Measurements from ENCODE around the gene DBF4B.
"Not testable (repeated sequence)": the region's sequence is repeated elsewhere in the genome, so short reads cannot be mapped to it uniquely, and the experiment has no call there.

The DBF4B gene

GRCh38 chr17:44688675-44689476 is 19.6 kb upstream of the DBF4B start:
- no peak for DNase-seq (ENCODE audit: extremely low spot score)
- CTCF ChIA-PET: interaction anchor here (0.6 to 1.2 kb wide), 3 partner anchors 15 to 302 kb away, joined by 3 read pairs; no protein-coding TSS in a partner anchor
- POLR2A ChIA-PET: interaction anchor here (0.7 to 4.9 kb wide), 5 partner anchors 19 to 469 kb away, joined by 3 to 59 read pairs (median 3); partner anchors contain the start of genes DBF4B and UBTF
- TF ChIP-seq FOXM1 (IDR thresholded peaks at IDR 0.05; ENCODE audit: borderline replicate concordance) (no peak), CTBP1 (IDR thresholded peaks at IDR 0.05; ENCODE audit: borderline replicate concordance) (no peak), SUZ12 (IDR thresholded peaks at IDR 0.05) (no peak), LEF1 (IDR thresholded peaks at IDR 0.05; ENCODE audit: borderline replicate concordance) (no peak), ARNT (IDR thresholded peaks at IDR 0.05) (no peak), SP1 (IDR thresholded peaks at IDR 0.05) (no peak), BHLHE40 (IDR thresholded peaks at IDR 0.05; ENCODE audit: borderline replicate concordance) (no peak), HDGF (IDR thresholded peaks at IDR 0.05; ENCODE audit: borderline replicate concordance) (no peak), ZNF384 (IDR thresholded peaks at IDR 0.05) (no peak)

- ChIA-PET CTCF (interaction anchor here (0.6 to 0.9 kb wide), 2 partner anchors 14 to 113 kb away, joined by 3 read pairs; no protein-coding TSS in a partner anchor), POLR2A (interaction anchor here (0.6 to 4.9 kb wide), 10 partner anchors 8 to 470 kb away, joined by 3 to 59 read pairs (median 3); partner anchors contain the start of genes DBF4B and UBTF)
- DNase-seq (ENCODE audit: extremely low spot score): peak; percentile 95
- no peak for TF ChIP-seq TARDBP (IDR thresholded peaks at IDR 0.05)
- no peak for TF ChIP-seq PKNOX1 (IDR thresholded peaks at IDR 0.05)
- no peak for TF ChIP-seq SP1 (IDR thresholded peaks at IDR 0.05)
- TF ChIP-seq FOXK2 (IDR thresholded peaks at IDR 0.05): no peak
- no peak for TF ChIP-seq BHLHE40 (IDR thresholded peaks at IDR 0.05; ENCODE audit: borderline replicate concordance)
- TF ChIP-seq CTBP1 (IDR thresholded peaks at IDR 0.05; ENCODE audit: borderline replicate concordance): no peak
- no peak for TF ChIP-seq HDGF (IDR thresholded peaks at IDR 0.05; ENCODE audit: borderline replicate concordance)
- TF ChIP-seq L3MBTL2 (conservative IDR thresholded peaks at IDR 0.05): peak; percentile 87
- TF ChIP-seq ZNF384 (IDR thresholded peaks at IDR 0.05): no peak
- TF ChIP-seq FOXA1 (IDR thresholded peaks at IDR 0.05): no peak
- no peak for TF ChIP-seq NFRKB (IDR thresholded peaks at IDR 0.05)
- TF ChIP-seq SUZ12 (IDR thresholded peaks at IDR 0.05): no peak
- peak; percentile 61 for TF ChIP-seq ELF4 (IDR thresholded peaks at IDR 0.05)
Measured at GRCh38 chr17:44689477-44690217, 18.8 kb upstream of the DBF4B start, which contains the start of gene CCDC43. Gene CCDC43 (minus strand): TSS chr17:44689776. CDS start chr17:44689753, 23 bp downstream.

GRCh38 chr17:44690746-44691306 is 17.6 kb upstream of the DBF4B start:
- CTCF ChIA-PET: interaction anchor here (0.7 to 1.6 kb wide), 5 partner anchors 10 to 320 kb away, joined by 3 to 4 read pairs (median 4); no protein-coding TSS in a partner anchor
- DNase-seq (ENCODE audit: extremely low spot score): peak; percentile 23
- POLR2A ChIA-PET: interaction anchor here (1.2 to 4.9 kb wide), 2 partner anchors 17 to 21 kb away, joined by 4 to 59 read pairs; partner anchors contain the start of gene DBF4B

GRCh38 chr17:44693609-44694008 is 14.9 kb upstream of the DBF4B start:
- CTCF ChIA-PET: no interaction called here
- no peak for DNase-seq (ENCODE audit: extremely low spot score)
- TF ChIP-seq HDGF (IDR thresholded peaks at IDR 0.05; ENCODE audit: borderline replicate concordance): no peak
- no peak for TF ChIP-seq FOXM1 (IDR thresholded peaks at IDR 0.05; ENCODE audit: borderline replicate concordance)
- no peak for TF ChIP-seq FOXA1 (IDR thresholded peaks at IDR 0.05)
- TF ChIP-seq PKNOX1 (IDR thresholded peaks at IDR 0.05): no peak
- TF ChIP-seq LEF1 (IDR thresholded peaks at IDR 0.05; ENCODE audit: borderline replicate concordance): no peak
- no peak for TF ChIP-seq ARNT (IDR thresholded peaks at IDR 0.05)
- TF ChIP-seq L3MBTL2 (conservative IDR thresholded peaks at IDR 0.05): no peak
- no peak for TF ChIP-seq SP1 (IDR thresholded peaks at IDR 0.05)
- no peak for TF ChIP-seq NFRKB (IDR thresholded peaks at IDR 0.05)
- no peak for TF ChIP-seq ZNF384 (IDR thresholded peaks at IDR 0.05)
- no peak for TF ChIP-seq TARDBP (IDR thresholded peaks at IDR 0.05)
- TF ChIP-seq ELF4 (IDR thresholded peaks at IDR 0.05): no peak
- no peak for TF ChIP-seq FOXK2 (IDR thresholded peaks at IDR 0.05)
- no peak for TF ChIP-seq SUZ12 (IDR thresholded peaks at IDR 0.05)
- TF ChIP-seq BHLHE40 (IDR thresholded peaks at IDR 0.05; ENCODE audit: borderline replicate concordance): no peak
- no peak for TF ChIP-seq CTBP1 (IDR thresholded peaks at IDR 0.05; ENCODE audit: borderline replicate concordance)
- POLR2A ChIA-PET: no interaction called here

- DNase-seq (ENCODE audit: extremely low spot score): not testable (repeated sequence)
- ChIA-PET CTCF (interaction anchor here (1.4 kb wide), 1 partner anchor 9 kb away, joined by 4 read pairs; no protein-coding TSS in a partner anchor), POLR2A (interaction anchor here (0.7 to 2.4 kb wide), 2 partner anchors 8 to 10 kb away, joined by 5 to 11 read pairs; partner anchors contain the start of gene DBF4B)
Measured at GRCh38 chr17:44700288-44700687, 8.2 kb upstream of the DBF4B start.

- DNase-seq (ENCODE audit: extremely low spot score): no peak
- no peak for TF ChIP-seq FOXA1 (IDR thresholded peaks at IDR 0.05)
- no peak for TF ChIP-seq ZNF384 (IDR thresholded peaks at IDR 0.05)
- no peak for TF ChIP-seq TARDBP (IDR thresholded peaks at IDR 0.05)
- no peak for TF ChIP-seq PKNOX1 (IDR thresholded peaks at IDR 0.05)
- TF ChIP-seq LEF1 (IDR thresholded peaks at IDR 0.05; ENCODE audit: borderline replicate concordance): no peak
- TF ChIP-seq SP1 (IDR thresholded peaks at IDR 0.05): no peak
- CTCF ChIA-PET: interaction anchor here (0.6 kb wide), 1 partner anchor 584 kb away, joined by 3 read pairs; the partner anchor contains the start of gene HDAC5
- POLR2A ChIA-PET: interaction anchor here (0.6 to 4.6 kb wide), 12 partner anchors 8 to 486 kb away, joined by 3 to 59 read pairs (median 3); partner anchors contain the start of genes ADAM11, CCDC43 and FZD2
Measured at GRCh38 chr17:44707755-44708400, 587 bp upstream of the DBF4B start.

Data from HEK293T (cell line).